Activated T-cell treated with anti-CD3 and anti-CD28 coated beads, Interleukin-2, amount 50 U/mL, for 4 hours (primary cell): ENCODE data around the gene ATP8A2. TPM values are rescaled to one million over a fixed set of nuclear protein-coding genes. Genes with fewer than 3 reads are reported as not detected.

Experiments
- ATAC-seq, 2 donors: fragments of 200-7000 bp; cut with Tn5 transposase; one replicate each; pipeline ENCODE4 v1.10.0; 2021
- DNase-seq: peaks from one replicate; pipeline ENCODE4 v3.0.0-alpha.2; 2020
- H3K27me3 Mint-ChIP-seq: one replicate; pipeline ENCODE4 v1.8.0; 2021; ENCODE audit warnings: low read depth, mixed read lengths
- H3K36me3 Mint-ChIP-seq: one replicate; pipeline ENCODE4 v1.8.0; 2022; ENCODE audit warnings: mixed read lengths; ENCODE audit not compliant: insufficient read depth
- H3K4me1 Mint-ChIP-seq: one replicate; pipeline ENCODE4 v1.8.0; 2021; ENCODE audit warnings: low read depth, mixed read lengths
- H3K4me3 Mint-ChIP-seq: one replicate; pipeline ENCODE4 v1.8.0; 2021; ENCODE audit warnings: mild to moderate bottlenecking, moderate library complexity, mixed read lengths
- H3K9me3 Mint-ChIP-seq: one replicate; pipeline ENCODE4 v1.8.0; 2021; ENCODE audit warnings: mixed read lengths
- total RNA-seq, 3 donors: library from RNA; stranded (reverse); gene quantifications; one replicate each; pipeline ENCODE4 v1.2.1, GENCODE V29; 2021

ATP8A2 gene
- total RNA-seq, 3 donors from 2014 or later, result 0.22 to 0.56 (median 0.50) TPM

DNA sequence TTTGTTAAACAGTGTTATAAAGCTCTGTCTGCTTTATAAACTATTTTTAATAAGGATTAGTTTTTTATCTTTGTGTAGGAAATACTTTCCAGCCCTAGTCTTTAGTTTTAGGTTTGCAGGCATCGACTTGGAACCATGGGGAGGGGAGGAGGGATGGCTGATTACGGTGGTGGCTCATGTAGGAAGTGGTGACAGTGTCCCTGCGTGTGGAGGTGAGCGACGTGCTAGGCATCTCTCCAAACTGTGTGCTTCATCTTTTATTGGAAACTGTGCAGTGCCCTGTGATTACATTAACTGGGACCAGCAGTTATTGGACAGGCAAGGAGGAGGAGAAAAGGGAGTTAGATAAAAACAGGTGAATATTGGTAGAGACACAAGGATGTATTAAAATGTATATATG is 203.8 kb downstream of the ATP8A2 start:
- no peaks in the 10 kb centered on the region for H3K4me1 Mint-ChIP-seq

DNA sequence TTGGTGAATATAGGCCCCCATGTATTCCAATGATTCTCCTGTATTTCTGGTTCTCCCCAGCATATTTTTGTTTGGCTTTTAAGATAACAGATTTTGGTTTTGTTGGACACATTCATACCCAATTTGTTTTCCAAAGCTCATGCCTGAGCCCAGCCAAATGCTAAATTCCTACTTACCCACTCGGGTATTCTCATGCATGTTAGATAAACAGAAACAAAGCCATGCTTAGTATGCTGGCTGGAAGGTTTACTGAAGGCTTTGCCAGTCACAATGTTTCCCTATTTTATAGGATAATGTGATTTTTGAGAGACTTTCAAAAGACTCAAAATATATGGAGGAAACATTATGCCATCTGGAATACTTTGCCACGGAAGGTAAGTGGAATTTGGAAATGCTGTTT is 206.8 kb downstream of the ATP8A2 start:
- ATAC-seq (no peak), DNase-seq (no peak)
- Mint-ChIP-seq H3K4me3 (no peak overlapping the region), H3K27me3 (peaks cover 30% of the 10 kb centered on the region), H3K9me3 (no peaks in the 10 kb centered on the region), H3K36me3 (no peaks in the 10 kb centered on the region), H3K4me1 (no peaks in the 10 kb centered on the region)

More for the DNA sequence above, 203.8 kb downstream of the ATP8A2 start:
- Mint-ChIP-seq H3K36me3 (no peaks in the 10 kb centered on the region), H3K9me3 (no peaks in the 10 kb centered on the region), H3K4me3 (no peak overlapping the region), H3K27me3 (peaks cover 33% of the 10 kb centered on the region)
- no peak for ATAC-seq
- no peak for DNase-seq

DNA sequence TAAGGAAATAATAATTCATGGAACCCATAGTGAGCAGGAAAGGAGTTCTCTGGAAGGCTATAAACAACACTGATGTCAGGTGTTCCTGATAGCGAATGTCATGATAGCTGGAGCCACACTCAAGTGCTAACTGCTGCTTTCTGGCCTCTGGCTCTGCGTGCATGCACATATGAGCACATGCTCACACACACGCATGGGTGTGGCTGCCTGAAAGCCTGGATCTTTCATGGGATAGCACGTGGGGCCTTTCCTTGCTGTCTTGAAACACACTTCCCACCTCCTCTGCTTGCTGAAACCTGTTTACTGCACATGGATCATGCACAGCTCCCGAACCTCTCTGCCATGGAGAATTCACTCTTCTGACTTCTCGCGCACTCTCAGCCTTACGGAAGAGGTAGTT is 207.4 kb downstream of the ATP8A2 start:
- Mint-ChIP-seq H3K27me3 (peaks cover 25% of the 10 kb centered on the region), H3K9me3 (no peaks in the 10 kb centered on the region), H3K4me1 (no peaks in the 10 kb centered on the region), H3K4me3 (no peak overlapping the region), H3K36me3 (no peaks in the 10 kb centered on the region)
- DNase-seq (no peak), ATAC-seq (no peak)

DNA sequence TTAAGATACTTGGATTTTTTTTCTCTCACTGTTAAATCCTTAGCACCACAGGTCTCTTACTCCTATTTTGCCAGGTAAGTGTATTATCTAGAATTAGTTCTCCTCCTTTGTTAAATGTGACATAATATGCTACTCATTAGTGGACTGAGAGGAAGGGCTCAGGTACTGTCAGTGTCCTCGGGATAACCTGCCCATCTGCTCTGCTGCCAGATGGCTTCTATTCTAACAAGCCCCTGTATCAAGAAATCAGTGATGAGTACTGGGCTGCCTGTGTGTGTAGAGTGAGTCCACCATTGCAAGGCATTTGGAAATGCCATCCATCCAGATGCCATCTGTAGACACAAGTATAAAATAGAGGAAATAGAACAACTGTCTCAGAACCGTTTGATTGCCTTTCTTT is 209.6 kb downstream of the ATP8A2 start:
- no peaks in the 10 kb centered on the region for H3K9me3 Mint-ChIP-seq
- H3K4me3 Mint-ChIP-seq, result no peak overlapping the region
- no peaks in the 10 kb centered on the region for H3K36me3 Mint-ChIP-seq
- DNase-seq, result no peak
- peaks cover 26% of the 10 kb centered on the region for H3K27me3 Mint-ChIP-seq
- ATAC-seq, result no peak
- no peaks in the 10 kb centered on the region for H3K4me1 Mint-ChIP-seq

DNA sequence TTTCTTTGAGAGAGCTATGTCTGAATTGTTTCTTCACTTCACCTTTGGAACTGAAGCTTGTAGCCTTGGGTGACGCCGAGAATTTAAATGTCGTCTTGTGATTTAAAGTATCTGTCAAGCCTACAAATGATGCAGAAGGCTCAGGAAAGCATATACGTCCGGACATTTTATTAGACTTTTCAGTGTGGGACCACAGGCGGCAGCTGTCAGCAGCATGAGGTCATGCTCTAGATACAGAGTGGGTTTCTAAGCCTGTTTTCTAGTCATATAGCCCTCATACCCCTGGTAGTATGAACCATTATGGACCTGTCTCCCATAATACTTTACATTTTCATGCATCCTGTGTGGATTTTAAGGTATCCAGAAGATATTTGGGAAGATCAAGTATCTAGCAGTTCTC is 212.3 kb downstream of the ATP8A2 start:
- DNase-seq (no peak), ATAC-seq (no peak)
- Mint-ChIP-seq H3K9me3 (no peaks in the 10 kb centered on the region), H3K4me3 (no peak overlapping the region), H3K27me3 (peaks cover 22% of the 10 kb centered on the region), H3K4me1 (no peaks in the 10 kb centered on the region), H3K36me3 (no peaks in the 10 kb centered on the region)

DNA sequence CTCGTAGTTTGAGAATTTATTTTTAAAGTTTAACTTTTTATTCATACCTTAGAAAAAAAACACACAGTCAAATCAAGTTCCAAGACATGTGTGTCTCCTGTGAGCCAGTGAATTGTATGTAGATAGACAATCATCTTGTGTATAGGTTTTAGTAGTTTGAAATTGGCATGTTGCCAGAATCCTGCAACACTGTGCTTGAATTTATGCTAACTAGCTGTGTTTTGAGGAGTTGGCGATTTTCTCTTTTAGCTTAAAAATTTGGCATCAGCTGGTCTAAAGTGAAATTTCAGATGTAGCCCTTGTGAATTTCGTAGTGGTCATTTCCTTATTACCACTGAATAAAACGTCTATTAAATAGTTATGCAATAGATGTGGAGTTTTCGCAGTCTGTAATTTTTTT is 213.2 kb downstream of the ATP8A2 start:
- Mint-ChIP-seq H3K4me3 (no peak overlapping the region), H3K27me3 (peaks cover 19% of the 10 kb centered on the region), H3K4me1 (no peaks in the 10 kb centered on the region), H3K9me3 (no peaks in the 10 kb centered on the region), H3K36me3 (no peaks in the 10 kb centered on the region)
- DNase-seq, result no peak
- ATAC-seq, result no peak

DNA sequence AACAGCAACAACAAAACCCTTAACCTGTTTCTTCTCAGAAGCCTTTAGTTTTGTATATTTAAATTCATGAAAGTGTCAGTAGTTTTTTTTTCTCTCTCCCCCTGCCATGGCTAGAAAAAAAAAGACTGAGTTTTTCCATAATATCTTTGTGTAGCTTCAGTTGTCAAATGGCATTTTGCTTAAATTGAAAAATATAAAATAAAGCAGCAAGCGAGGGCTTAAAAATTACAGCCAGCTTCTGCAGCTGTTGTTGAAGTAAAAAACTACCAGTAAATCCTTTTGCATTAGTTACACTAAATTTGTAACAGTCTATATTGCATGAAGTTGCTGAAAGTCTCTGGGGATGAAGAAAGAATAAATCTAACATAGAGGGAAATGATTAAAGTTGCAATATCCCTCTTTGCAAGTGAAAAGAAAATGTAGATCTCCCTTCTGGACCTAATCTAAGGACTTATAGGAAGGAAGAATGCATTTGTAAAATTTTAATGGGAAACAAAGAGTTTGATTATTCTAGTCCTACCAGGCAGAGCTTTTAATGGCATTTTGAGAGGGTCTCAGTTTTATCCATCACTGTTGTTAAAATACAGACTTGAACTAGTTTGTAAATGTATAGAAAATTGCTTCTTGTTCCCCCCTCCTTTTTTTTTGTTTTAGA is 215.7 kb downstream of the ATP8A2 start:
- no peak overlapping the region for H3K4me3 Mint-ChIP-seq
- peaks cover 26% of the 10 kb centered on the region for H3K27me3 Mint-ChIP-seq
- no peaks in the 10 kb centered on the region for H3K36me3 Mint-ChIP-seq
- peaks cover 4% of the 10 kb centered on the region for H3K9me3 Mint-ChIP-seq
- H3K4me1 Mint-ChIP-seq, result no peaks in the 10 kb centered on the region
- DNase-seq (no peak), ATAC-seq (no peak)

DNA sequence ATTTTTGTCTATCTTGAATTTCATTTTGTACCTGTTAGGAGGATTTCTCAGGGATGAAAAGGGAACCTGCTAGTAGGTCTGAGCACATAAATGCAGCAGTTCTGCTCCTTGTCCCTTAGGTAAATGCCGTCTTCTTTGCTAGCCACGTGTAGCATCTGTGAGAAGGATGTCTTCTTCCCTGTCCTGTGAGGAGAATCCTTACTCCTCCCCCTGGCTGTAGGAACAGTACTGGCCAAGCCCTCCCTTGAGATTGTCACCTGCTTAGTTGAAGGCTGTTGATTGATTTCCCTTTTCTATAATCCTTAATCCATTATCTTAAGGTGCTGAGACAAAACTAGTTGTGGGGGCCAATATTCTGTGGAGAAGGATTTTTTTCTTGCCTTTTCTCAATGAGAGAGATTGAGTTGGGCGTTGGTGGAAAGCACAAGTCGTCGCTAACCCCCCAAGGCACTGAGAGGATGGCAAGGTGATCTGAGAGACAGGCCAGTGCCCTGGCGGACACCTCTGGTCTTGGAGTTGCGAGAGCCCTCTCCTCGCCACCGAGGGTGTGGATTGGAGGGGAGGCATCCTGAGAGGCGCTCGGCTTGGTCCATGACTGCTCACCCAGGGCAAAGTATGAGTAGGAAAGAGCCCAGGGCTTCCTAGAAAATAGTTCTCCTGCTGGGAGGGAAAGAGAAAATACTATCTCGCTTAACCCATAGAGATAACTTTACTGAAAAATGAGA is 216.7 kb downstream of the ATP8A2 start:
- Mint-ChIP-seq H3K9me3 (peaks cover 4% of the 10 kb centered on the region), H3K4me1 (no peaks in the 10 kb centered on the region), H3K36me3 (no peaks in the 10 kb centered on the region), H3K27me3 (peaks cover 23% of the 10 kb centered on the region), H3K4me3 (no peak overlapping the region)
- ATAC-seq (no peak), DNase-seq (no peak)

DNA sequence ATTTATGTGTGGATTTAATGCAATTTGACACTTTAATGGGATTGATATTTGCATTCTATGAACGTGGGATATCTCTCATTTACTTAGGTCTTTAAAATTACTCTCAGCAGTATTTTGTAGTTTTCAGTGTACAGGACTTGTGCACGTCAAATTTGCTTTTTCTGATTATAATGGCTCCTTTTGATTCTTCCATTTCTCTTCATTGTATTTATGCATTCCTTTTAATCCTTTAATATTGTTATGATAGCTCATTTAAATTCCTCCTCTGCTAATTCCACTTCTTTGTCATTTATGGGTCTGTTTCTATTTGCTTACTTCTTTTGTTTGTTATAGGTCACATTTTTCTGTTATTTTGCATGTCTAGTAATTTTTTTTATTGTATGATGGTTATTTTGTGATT is 226.6 kb downstream of the ATP8A2 start:
- peaks cover 38% of the 10 kb centered on the region for H3K27me3 Mint-ChIP-seq
- no peaks in the 10 kb centered on the region for H3K36me3 Mint-ChIP-seq
- ATAC-seq, result no peak

DNA sequence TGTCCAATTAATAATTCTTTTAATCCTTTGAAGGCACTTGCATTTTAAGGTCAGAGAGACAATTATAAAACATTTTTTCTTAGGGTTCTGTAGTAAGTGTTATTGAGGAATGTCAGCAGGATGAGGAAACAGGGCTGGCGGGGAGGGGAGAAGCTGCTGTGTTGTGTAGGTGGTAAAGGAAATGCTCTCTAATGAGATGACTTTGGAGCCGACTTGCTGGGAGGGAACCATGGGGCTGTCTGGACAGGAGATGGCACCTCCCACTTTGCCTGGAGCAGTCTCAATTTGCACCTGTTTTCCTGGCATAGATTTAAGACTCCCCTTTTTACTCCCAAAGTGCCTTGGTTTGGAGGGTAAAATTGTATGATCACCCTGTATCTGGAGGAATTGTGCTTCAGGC is 230.4 kb downstream of the ATP8A2 start:
- DNase-seq (no peak), ATAC-seq (no peak)
- Mint-ChIP-seq H3K4me1 (no peaks in the 10 kb centered on the region), H3K4me3 (no peak overlapping the region), H3K9me3 (no peaks in the 10 kb centered on the region), H3K36me3 (no peaks in the 10 kb centered on the region), H3K27me3 (peaks cover 39% of the 10 kb centered on the region)

More for the DNA sequence above, 226.6 kb downstream of the ATP8A2 start:
- H3K4me1 Mint-ChIP-seq, result no peaks in the 10 kb centered on the region
- DNase-seq, result no peak
- H3K4me3 Mint-ChIP-seq, result no peak overlapping the region
- no peaks in the 10 kb centered on the region for H3K9me3 Mint-ChIP-seq

DNA sequence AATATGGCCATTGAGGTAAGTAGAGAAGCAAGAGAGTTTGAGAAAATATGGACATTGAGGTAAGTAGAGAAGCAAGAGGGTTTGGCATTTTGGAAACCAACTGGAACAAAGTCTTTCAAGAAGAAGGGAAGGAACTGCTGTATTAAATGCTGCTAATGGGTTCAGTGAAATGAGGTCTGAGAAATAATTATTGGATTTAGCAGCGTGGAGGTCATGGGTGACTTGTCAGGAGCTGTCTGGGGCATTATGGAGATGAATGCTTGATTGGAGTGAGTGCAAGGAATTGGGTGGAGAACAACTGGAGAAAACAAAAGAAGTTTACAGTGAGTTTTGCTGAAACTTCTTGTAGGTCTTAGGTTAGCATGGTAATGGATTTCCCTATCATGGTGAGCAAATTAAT is 232.3 kb downstream of the ATP8A2 start:
- Mint-ChIP-seq H3K9me3 (no peaks in the 10 kb centered on the region), H3K36me3 (no peaks in the 10 kb centered on the region), H3K4me3 (no peak overlapping the region), H3K4me1 (no peaks in the 10 kb centered on the region), H3K27me3 (peaks cover 27% of the 10 kb centered on the region)
- no peak for DNase-seq
- no peak for ATAC-seq

DNA sequence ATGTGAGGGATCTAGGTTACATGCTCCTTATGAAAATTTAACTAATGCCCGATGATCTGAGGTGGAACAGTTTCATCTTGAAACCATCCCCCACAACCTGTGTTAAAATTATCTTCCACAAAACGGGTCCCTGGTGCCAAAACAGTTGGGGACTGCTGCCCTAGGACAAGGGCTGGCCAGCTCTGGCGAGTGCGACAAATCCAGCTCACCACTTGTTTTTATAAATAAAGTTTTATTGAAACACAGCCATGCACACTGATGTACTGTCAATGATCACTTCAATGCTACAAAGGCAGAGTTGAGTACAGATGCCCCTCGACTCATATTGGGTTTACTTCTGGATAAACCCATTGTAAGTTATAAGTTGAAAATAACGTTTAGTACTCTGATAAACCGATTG is 235.3 kb downstream of the ATP8A2 start:
- DNase-seq (no peak), ATAC-seq (no peak)
- peaks cover 19% of the 10 kb centered on the region for H3K27me3 Mint-ChIP-seq
- peaks cover 10% of the 10 kb centered on the region for H3K9me3 Mint-ChIP-seq
- H3K4me1 Mint-ChIP-seq, result no peaks in the 10 kb centered on the region
- H3K36me3 Mint-ChIP-seq, result no peaks in the 10 kb centered on the region
- H3K4me3 Mint-ChIP-seq, result no peak overlapping the region

DNA sequence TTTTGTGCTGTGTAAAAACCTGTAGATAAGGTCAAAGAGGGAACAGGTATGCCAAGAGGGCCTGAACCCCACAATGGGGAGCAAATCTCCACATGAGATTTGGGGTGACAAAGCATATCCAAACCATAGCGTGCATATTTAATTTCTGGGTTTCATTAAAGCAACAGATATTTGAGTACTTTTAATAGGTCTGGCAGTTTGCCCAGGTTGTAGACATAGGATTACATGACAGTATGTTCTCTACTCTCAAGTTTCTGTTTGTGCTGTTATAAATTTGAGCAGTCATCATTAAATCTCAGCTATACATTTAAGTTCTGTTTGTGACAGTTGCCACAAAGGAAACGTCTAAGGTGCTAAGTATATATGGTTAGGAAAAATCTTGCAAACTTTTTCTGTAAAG is 236.4 kb downstream of the ATP8A2 start:
- no peak for DNase-seq
- Mint-ChIP-seq H3K4me1 (no peaks in the 10 kb centered on the region), H3K27me3 (peaks cover 12% of the 10 kb centered on the region), H3K36me3 (no peaks in the 10 kb centered on the region), H3K9me3 (peaks cover 10% of the 10 kb centered on the region), H3K4me3 (no peak overlapping the region)
- ATAC-seq, result no peak

DNA sequence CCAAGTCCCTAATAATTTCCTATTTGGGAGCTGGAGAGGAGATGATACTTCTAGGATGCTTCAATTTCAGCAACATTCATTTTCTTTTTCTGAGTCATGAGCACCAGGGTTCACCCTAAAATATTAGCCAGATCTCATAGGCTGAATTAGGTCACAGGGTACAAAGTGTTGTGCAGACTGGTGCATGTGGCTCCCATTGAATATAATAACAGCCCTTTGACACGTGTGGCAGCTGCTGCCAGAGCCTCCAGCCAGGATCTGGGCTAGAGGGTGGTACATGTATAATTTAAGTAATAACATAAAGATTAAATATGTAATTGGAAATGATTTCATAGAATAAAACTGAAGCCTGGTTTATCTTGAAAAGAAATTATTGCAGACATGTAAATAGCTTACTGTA is 244.9 kb downstream of the ATP8A2 start:
- no peak for ATAC-seq
- no peaks in the 10 kb centered on the region for H3K36me3 Mint-ChIP-seq
- H3K4me1 Mint-ChIP-seq, result no peaks in the 10 kb centered on the region
- H3K9me3 Mint-ChIP-seq, result no peaks in the 10 kb centered on the region
- peaks cover 27% of the 10 kb centered on the region for H3K27me3 Mint-ChIP-seq
- DNase-seq, result no peak
- no peak overlapping the region for H3K4me3 Mint-ChIP-seq

DNA sequence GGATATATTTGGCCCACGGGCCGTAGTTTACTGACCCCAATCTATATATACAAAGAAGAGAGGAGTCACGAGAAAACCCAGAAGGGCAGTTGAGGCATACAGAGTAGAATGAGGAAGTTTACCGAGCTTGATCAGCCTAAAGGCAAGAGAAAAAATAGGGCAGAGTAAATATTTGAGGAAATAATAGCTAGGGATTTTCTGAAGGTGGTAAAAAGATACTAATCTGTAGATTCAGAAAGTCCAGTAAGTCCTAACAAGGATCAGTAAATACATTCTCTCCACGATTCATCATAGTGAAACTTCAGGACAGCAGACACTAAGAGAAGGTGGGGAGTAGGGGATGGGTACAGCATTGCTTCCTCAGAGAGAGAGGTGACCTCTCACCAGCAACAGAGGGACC is 248.1 kb downstream of the ATP8A2 start:
- ATAC-seq (no peak), DNase-seq (no peak)
- H3K9me3 Mint-ChIP-seq, result no peaks in the 10 kb centered on the region
- no peaks in the 10 kb centered on the region for H3K4me1 Mint-ChIP-seq
- peaks cover 26% of the 10 kb centered on the region for H3K27me3 Mint-ChIP-seq
- H3K4me3 Mint-ChIP-seq, result no peak overlapping the region
- no peaks in the 10 kb centered on the region for H3K36me3 Mint-ChIP-seq
